Dendritic cell treated with granulocyte-macrophage colony-stimulating factor and Interleukin-4, amounts not matched to agents 40 ng/mL and 50 ng/mL, for 4 days (primary cell): Measurements from ENCODE around the gene RAD51B.

Source experiments
- H3K27ac Mint-ChIP-seq: one replicate; pipeline ENCODE4 v1.8.0; 2022; ENCODE audit warnings: mild to moderate bottlenecking, mixed read lengths
- H3K27me3 Mint-ChIP-seq: one replicate; pipeline ENCODE4 v1.8.0; 2022; ENCODE audit warnings: mild to moderate bottlenecking, mixed read lengths
- H3K36me3 Mint-ChIP-seq: one replicate; pipeline ENCODE4 v1.8.0; 2022; ENCODE audit warnings: low read depth, mixed read lengths
- H3K4me1 Mint-ChIP-seq: one replicate; pipeline ENCODE4 v1.8.0; 2022; ENCODE audit warnings: low read depth, mixed read lengths
- H3K4me3 Mint-ChIP-seq: one replicate; pipeline ENCODE4 v1.8.0; 2022; ENCODE audit warnings: mild to moderate bottlenecking, moderate library complexity, mixed read lengths
- H3K9me3 Mint-ChIP-seq: one replicate; pipeline ENCODE4 v1.8.0; 2022; ENCODE audit warnings: mixed read lengths
- intact Hi-C: fragments of 100-400 bp; cut with micrococcal nuclease; formaldehyde crosslinking; loops from one replicate; pipeline ENCODE4 v1.15.0; 2022

RAD51B gene

DNA sequence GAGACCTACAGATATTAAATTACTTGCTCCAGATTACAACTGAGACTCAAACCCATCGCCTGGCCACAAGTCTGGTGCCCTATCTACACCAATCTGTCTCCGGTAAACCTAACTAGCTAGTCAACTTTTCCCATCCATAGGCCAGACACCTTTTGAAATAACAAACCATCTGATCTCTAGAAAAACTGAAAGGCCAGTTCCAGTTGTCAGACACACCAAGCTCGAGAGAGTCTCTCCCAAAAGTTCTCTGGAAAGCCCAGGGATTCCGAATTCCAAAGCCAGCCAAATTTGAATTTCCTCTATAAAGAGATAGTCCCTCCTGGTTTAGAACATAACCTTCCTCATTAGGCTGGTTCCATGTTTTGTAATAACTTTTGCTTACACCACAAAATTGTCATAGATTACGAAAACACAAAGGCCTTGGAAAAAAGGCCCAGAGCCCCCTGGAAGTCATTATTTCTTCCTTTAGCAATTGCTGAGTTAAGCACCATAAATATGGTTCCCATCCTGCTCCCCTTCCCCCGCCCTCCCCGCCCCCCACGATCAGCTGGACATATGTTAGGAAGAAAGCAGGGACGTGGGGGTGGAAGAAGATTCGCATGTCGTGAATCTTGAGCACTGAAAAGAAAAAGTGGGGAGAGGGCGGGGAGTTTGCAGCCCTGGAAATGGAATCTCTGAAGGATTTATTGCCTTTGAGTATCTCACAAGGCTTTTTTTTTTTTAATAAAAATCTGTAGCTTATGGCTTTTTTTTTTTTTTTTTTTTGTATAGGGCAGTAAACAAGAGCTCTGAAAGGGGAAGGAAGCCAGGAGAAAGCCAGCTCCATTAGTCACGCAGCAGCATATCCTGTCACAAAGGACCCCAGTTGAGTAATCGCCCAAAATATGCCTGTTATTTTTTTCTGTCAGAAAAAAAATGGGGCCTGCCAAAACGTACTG lies 862.9 kb downstream of the RAD51B start:
- H3K4me3 Mint-ChIP-seq = peak overlapping the region; percentile 49
- no peaks in the 10 kb centered on the region for H3K36me3 Mint-ChIP-seq
- H3K27me3 Mint-ChIP-seq = no peaks in the 10 kb centered on the region
- intact Hi-C loops = loop anchor here (2.0 to 5.0 kb wide), 2 partner anchors 85 to 110 kb away; partner anchors contain the start of gene ZFP36L1
- H3K4me1 Mint-ChIP-seq = peaks cover 91% of the 10 kb centered on the region
- peak overlapping the region; percentile 99 for H3K27ac Mint-ChIP-seq
- no peaks in the 10 kb centered on the region for H3K9me3 Mint-ChIP-seq

- no peaks in the 10 kb centered on the region for H3K9me3 Mint-ChIP-seq
- intact Hi-C loops = loop anchor here (2.0 to 5.0 kb wide), 2 partner anchors 86 to 109 kb away; partner anchors contain the start of gene ZFP36L1
- peak overlapping the region; percentile 99 for H3K27ac Mint-ChIP-seq
- no peak overlapping the region for H3K4me3 Mint-ChIP-seq
- H3K36me3 Mint-ChIP-seq = no peaks in the 10 kb centered on the region
- H3K27me3 Mint-ChIP-seq = no peaks in the 10 kb centered on the region
- H3K4me1 Mint-ChIP-seq = peaks cover 86% of the 10 kb centered on the region
These were observed 863.7 kb downstream of the RAD51B start for GRCh38 chr14:68683326-68683725.

DNA sequence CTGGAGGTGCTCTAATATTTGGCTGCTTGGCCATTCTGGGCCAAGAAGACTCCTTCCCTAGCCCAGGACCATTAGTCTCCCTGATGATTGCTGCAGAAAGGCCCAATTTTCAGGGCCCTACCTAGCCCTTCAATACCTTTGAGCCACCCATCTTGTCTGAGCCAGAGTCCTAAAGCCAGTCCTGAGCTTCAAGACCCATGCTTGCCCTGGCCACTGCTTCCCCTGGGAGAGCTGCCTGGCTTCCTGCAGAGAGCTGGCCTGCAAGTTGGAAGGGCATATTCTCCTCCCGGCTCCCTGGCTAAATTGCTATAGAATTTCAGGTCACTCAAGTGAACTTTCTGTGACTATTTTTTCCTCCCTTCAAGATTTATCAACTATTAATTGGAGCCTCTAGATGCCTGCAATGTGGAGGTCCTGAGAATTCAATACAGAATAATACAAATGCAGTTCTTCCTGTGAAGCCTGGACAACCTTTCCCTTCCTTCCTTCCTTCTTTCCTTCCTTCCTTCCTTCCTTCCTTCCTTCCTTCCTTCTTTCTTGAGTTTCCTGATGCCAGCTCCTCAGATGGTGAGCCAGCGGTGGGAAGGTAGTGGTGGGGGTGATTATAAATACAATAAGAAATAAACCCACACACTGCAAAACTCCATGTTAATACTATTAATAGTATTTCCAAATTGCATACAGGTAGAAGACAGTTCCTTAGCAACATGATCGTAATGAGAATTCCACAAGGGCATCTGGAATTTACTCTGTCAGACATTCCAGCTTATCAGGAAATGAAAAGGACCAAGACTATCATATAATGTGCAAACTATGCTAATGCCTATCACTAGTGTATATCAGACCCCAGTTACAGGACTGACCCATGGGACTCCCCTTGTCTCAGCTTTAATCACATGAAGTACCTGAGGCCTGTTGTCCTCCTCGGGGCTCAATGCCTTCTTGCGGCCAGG lies 865.2 kb downstream of the RAD51B start:
- intact Hi-C loops = loop anchor here (5.0 kb wide), 1 partner anchor 87 kb away; no protein-coding TSS in a partner anchor
- Mint-ChIP-seq H3K4me1 (peaks cover 85% of the 10 kb centered on the region), H3K9me3 (no peaks in the 10 kb centered on the region), H3K27ac (peak overlapping the region; percentile 99), H3K27me3 (no peaks in the 10 kb centered on the region), H3K4me3 (no peak overlapping the region), H3K36me3 (no peaks in the 10 kb centered on the region)

GRCh38 chr14:68685419-68686204 lies 866.0 kb downstream of the RAD51B start:
- H3K9me3 Mint-ChIP-seq = no peaks in the 10 kb centered on the region
- H3K4me3 Mint-ChIP-seq = no peak overlapping the region
- no peaks in the 10 kb centered on the region for H3K36me3 Mint-ChIP-seq
- H3K4me1 Mint-ChIP-seq = peaks cover 83% of the 10 kb centered on the region
- no peaks in the 10 kb centered on the region for H3K27me3 Mint-ChIP-seq
- intact Hi-C loops = no loop called here
- H3K27ac Mint-ChIP-seq = peak overlapping the region; percentile 99

DNA sequence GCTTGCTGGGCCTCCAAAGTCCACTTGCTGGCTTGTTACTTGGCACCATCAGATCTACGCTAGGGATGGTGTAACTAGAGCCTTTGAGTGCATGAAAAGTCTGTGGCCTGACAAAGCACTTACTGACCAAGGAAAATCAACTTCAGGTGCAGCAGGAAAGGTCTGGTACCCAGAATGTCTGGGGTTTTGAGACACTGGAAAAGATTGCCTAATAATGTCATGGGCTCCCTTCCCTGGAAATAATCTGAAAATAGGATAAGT lies 866.6 kb downstream of the RAD51B start:
- Mint-ChIP-seq H3K36me3 (no peaks in the 10 kb centered on the region), H3K9me3 (no peaks in the 10 kb centered on the region), H3K27ac (peak overlapping the region; percentile 99), H3K4me1 (peaks cover 80% of the 10 kb centered on the region), H3K4me3 (no peak overlapping the region), H3K27me3 (peaks cover 3% of the 10 kb centered on the region)
- intact Hi-C loops = no loop called here

DNA sequence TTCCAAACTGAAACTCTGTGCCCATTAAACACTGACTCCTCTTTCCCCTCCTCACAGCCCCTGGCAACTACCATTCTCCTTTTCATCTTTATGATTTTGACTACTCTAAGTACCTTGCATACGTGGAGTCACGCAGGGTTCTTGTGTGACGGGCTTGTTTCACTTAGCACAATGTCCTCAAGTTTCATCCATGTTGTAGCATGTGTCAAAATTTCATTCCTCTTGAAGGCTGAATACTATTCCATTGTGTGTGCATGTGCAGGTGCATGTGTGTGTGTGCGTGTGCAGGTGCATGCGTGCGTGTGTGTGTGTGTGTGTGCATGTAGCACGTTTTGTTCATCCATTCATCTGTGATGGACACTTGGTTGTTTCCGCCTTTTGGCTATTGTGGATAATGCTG lies 867.1 kb downstream of the RAD51B start:
- H3K4me1 Mint-ChIP-seq = peaks cover 80% of the 10 kb centered on the region
- H3K27ac Mint-ChIP-seq = no peak overlapping the region
- H3K36me3 Mint-ChIP-seq = no peaks in the 10 kb centered on the region
- no peak overlapping the region for H3K4me3 Mint-ChIP-seq
- H3K9me3 Mint-ChIP-seq = no peaks in the 10 kb centered on the region
- peaks cover 5% of the 10 kb centered on the region for H3K27me3 Mint-ChIP-seq
- intact Hi-C loops = no loop called here

DNA sequence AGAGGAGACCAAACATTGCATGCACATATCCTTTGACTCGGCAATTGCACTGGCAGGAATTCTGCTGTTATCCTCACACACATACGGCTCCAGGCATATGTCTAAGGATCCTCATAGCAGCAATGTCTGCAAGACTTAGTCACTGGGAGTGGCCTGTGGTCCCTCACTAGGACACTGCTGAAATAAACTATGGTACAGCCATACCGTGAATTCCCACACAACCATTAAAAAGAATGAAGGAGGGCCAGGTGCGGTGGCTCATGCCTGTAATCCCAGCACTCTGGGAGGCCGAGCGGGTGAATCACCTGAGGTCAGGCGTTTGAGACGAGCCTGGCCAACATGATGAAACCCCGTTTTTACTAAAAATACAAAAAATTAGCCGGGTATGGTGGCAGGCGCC lies 868.2 kb downstream of the RAD51B start:
- Mint-ChIP-seq H3K27me3 (peaks cover 10% of the 10 kb centered on the region), H3K27ac (peak overlapping the region; percentile 13), H3K4me3 (no peak overlapping the region), H3K36me3 (no peaks in the 10 kb centered on the region), H3K9me3 (no peaks in the 10 kb centered on the region), H3K4me1 (peaks cover 83% of the 10 kb centered on the region)
- intact Hi-C loops = no loop called here

DNA sequence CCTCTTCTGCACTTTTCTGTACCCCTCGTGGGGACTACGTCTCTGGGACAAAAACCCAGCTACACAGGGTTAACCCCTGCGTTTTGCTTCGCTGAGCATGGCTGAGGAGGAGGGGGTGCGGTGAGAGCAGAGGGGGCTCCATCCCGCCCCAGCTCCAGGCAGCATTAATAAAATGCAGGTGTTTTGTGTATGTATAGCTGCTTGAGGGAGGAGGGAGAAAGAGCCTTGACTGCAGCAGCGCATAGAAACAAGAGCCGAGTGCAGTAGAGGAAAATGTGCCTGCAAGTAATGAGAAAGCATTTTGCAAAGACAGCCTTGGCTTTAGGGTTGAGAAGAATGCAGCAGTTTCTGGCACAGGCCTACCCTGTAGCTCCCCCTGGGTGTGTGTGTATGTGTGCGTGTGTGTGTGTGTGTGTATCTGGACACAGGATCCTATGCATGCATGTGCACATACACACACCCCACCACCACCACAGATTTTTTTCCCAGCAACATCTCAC lies 869.3 kb downstream of the RAD51B start:
- no peaks in the 10 kb centered on the region for H3K9me3 Mint-ChIP-seq
- H3K4me1 Mint-ChIP-seq = peaks cover 83% of the 10 kb centered on the region
- peaks cover 10% of the 10 kb centered on the region for H3K27me3 Mint-ChIP-seq
- H3K36me3 Mint-ChIP-seq = no peaks in the 10 kb centered on the region
- H3K4me3 Mint-ChIP-seq = no peak overlapping the region
- intact Hi-C loops = no loop called here
- peak overlapping the region; percentile 57 for H3K27ac Mint-ChIP-seq

DNA sequence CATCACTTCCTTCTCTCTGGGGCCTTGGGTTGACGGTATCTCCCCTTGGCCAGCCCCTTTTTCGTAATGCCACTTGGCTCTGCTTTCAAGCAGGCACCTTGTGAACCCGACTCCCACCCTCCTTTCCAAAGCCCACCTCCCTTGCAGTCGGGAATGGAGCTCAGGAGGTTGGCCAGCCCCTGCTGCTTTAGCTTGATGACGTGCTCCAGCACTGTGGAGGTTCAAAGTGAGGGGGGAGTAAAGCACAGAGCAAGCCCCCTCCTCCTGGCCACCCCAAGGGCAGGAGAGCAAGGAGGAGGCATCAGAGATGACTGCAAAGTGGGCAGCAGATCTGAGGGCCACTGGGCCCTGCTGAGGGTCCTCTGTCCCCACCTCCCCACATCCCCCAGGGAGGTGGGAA lies 869.9 kb downstream of the RAD51B start:
- peak overlapping the region; percentile 57 for H3K27ac Mint-ChIP-seq
- no peak overlapping the region for H3K4me3 Mint-ChIP-seq
- intact Hi-C loops = no loop called here
- no peaks in the 10 kb centered on the region for H3K9me3 Mint-ChIP-seq
- H3K36me3 Mint-ChIP-seq = no peaks in the 10 kb centered on the region
- H3K4me1 Mint-ChIP-seq = peaks cover 81% of the 10 kb centered on the region
- peaks cover 10% of the 10 kb centered on the region for H3K27me3 Mint-ChIP-seq

DNA sequence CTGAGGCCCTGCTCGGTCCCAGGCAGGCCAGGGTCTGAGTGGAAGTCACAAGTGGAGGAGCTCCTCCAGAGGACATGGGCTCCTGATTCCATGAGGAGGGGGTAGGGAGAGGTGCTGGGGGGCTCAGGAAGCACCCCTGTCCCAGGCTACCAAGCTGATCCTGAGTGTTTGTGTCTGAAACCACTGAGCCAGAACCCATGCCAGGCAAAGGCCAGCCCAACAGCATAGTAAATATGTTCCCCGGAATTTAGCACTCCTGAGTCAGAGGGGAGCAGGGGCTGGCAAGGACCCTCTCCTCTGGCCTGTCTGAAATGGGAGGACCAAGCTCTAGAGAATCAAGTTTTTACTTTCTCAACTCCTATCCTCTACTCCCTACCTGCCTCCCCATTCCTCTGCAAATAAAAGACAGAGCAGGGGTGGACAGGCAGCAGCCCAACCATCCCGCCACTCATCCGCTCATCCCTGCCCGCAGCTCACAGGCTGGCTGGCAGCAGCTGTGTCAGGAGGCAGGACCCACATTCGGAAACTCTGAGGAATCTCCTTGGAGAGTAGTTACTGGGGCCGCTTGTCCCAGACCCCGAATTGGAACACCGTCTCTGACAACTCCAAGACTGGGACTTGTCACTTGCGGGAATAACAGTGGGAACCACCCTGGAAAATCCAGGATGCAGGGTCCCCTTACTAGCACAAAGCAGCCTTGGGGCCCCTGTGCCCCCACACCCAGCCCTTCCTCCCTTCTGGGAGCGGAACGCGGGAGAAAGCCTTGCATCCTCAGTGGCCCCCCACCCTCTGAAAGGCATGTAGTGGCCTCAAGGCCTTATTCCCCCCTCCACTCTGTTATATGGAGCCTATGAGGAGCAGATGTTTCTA lies 870.7 kb downstream of the RAD51B start:
- H3K4me1 Mint-ChIP-seq = peaks cover 81% of the 10 kb centered on the region
- H3K4me3 Mint-ChIP-seq = no peak overlapping the region
- H3K27ac Mint-ChIP-seq = peak overlapping the region; percentile 73
- no peaks in the 10 kb centered on the region for H3K9me3 Mint-ChIP-seq
- intact Hi-C loops = no loop called here
- peaks cover 10% of the 10 kb centered on the region for H3K27me3 Mint-ChIP-seq
- no peaks in the 10 kb centered on the region for H3K36me3 Mint-ChIP-seq

DNA sequence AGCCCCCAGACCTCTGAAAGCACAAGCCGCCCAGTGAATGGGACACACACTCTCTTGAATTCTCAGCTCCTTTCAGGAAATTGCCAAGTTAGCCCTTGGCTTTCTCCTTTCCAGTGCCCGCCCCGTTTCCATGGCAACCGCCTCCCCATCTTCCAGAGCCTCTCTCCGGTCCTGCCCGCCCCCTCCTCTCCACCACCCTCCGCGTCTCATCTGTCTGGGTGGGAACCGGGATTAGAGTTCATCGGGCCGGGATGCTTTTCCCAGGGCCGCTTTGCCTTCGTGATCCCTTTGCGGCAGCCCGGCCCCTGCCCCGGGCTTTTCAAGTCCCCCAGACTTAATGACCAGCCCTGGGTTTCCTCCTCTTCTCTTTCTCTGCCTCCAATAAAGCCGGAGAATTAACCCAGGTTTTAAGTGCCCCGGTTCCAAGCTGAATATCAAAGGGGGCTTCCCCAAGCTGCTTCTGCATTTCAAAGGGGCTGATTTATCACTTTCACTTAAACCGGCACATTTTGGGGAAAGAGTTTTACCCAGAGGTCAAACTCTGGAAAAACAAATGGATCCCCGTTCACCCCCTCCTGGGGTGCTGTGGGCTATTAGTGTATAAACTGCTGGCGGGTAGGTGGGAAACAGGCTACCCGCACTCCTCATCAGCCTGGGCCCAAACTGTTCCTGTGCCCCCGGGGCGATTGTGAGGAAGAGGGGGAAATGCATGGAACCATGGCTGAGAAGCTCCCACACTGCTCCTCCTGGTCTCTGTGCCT lies 871.6 kb downstream of the RAD51B start:
- Mint-ChIP-seq H3K4me1 (peaks cover 81% of the 10 kb centered on the region), H3K27ac (peak overlapping the region; percentile 73)

DNA sequence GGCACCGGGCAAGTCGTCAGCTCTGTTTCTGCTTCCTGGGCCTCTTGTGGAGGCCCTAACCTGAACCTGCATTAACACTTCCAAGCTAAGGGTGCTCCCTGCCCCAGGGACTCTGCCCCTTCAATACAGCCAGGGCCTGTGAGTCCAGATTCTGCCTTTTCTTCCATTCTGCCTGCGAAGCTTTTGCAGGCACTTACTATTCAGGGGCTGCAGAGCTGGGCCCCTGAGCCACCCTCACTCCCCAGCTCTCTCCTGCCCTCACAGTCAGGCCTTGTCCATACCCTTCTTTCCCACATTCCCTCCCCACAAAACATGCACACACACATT lies 872.2 kb downstream of the RAD51B start:
- H3K27ac Mint-ChIP-seq = peak overlapping the region; percentile 73
- H3K36me3 Mint-ChIP-seq = no peaks in the 10 kb centered on the region
- intact Hi-C loops = no loop called here
- peaks cover 10% of the 10 kb centered on the region for H3K27me3 Mint-ChIP-seq
- no peak overlapping the region for H3K4me3 Mint-ChIP-seq
- H3K9me3 Mint-ChIP-seq = no peaks in the 10 kb centered on the region
- H3K4me1 Mint-ChIP-seq = peaks cover 81% of the 10 kb centered on the region

More for the DNA sequence above, 871.6 kb downstream of the RAD51B start:
- H3K36me3 Mint-ChIP-seq = no peaks in the 10 kb centered on the region
- H3K9me3 Mint-ChIP-seq = no peaks in the 10 kb centered on the region
- H3K4me3 Mint-ChIP-seq = no peak overlapping the region
- H3K27me3 Mint-ChIP-seq = peaks cover 10% of the 10 kb centered on the region
- intact Hi-C loops = no loop called here
